ENCODE results near the gene ALDH3B2.
"Not testable (repeated sequence)": the region's sequence is repeated elsewhere in the genome, so short reads cannot be mapped to it uniquely, and the experiment has no call there.

The ALDH3B2 gene

GRCh38 chr11:67641338-67642172 lies 32.9 kb downstream of the ALDH3B2 start:
- DNase-seq = no peak

DNA sequence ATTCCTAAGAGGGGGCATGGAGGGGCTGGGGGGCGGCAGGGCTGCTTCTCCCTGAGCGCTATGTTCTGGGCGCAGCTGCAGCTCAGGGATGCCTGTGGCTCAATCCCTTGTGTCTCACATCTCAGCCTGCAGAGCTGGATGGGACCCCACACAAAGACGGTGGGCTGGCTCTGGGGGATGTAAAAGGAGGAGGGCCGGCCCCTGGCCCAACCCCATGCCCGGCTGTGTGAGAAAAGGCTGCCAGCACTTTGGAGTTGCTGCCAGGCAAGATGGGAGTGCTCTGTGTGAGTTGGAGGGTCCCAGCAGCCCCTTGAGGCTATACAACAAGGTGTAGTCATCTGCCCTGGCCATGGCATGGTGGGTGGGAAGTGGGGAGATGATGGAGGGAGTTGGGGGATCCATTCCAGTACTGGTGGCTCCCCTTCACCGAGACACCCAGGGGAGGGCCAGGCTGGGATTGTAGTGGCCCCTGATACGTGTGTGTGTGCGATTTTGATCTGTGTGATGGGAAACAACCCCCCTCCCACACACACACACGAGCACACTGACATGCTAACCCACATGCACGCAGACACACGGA lies 33.6 kb downstream of the ALDH3B2 start:
- no peak for DNase-seq

DNA sequence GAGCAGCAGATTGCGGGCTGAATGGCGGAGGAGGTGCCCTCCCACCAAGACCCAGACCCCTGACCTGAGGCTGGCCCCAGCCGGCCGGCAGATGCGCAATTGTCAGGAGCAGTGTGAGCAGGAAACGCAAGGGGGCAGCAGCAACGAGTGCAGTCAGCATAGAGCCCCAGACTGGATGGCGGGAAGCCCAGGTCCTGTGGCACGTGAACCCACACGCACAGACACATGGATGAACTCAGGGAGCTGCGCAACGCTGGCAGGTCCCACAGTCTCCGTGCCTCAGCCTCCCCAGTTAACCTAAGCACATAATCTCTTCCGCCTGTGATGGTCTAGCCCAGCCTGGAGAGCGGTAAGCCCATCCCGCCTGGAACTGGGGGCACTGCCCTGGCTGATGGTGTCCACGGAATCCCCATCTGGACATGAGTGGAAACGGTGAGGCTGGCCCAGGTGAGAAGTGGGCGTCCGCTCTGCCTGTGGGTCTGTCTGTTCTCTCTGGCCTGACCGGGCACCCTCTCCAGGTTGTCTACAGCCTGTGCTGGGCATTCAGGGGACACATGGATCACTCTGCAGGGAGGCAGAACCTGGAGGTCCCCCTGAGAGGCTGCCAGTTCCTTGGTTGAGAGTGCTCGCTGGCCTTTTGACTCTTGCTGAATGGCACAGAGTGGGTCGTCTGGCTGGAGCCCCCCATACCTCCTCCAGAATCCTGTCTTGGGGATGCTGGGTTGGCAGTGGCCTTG lies 34.2 kb downstream of the ALDH3B2 start:
- DNase-seq = peak; percentile 67

DNA sequence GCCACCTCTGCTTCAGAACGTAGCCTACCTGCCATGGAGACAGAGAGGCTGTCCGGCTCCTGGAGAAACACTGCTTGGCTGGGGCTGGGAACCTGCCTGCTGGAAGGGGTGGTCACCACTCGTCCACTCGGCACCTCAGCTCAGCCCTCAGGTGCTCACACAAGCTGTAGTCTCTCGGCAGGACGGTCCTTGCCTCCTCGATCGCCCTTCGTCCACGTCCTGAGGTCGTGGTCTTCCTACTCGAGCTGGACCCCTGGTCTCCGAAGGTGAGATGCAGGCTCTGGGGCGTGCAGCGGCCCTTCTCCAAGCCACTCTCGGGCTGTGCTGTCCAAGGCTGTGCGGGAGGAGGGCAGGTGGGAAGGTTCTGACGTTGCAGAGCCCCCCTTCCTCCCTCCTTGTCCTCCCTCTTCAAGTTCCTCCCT lies 35.0 kb downstream of the ALDH3B2 start, which contains the start of gene TBX10:
Gene TBX10 (minus strand): TSS at position 326 of the 422 bp plus-strand sequence. CDS start 291 bp downstream, at position 35.
- DNase-seq = no peak

DNA sequence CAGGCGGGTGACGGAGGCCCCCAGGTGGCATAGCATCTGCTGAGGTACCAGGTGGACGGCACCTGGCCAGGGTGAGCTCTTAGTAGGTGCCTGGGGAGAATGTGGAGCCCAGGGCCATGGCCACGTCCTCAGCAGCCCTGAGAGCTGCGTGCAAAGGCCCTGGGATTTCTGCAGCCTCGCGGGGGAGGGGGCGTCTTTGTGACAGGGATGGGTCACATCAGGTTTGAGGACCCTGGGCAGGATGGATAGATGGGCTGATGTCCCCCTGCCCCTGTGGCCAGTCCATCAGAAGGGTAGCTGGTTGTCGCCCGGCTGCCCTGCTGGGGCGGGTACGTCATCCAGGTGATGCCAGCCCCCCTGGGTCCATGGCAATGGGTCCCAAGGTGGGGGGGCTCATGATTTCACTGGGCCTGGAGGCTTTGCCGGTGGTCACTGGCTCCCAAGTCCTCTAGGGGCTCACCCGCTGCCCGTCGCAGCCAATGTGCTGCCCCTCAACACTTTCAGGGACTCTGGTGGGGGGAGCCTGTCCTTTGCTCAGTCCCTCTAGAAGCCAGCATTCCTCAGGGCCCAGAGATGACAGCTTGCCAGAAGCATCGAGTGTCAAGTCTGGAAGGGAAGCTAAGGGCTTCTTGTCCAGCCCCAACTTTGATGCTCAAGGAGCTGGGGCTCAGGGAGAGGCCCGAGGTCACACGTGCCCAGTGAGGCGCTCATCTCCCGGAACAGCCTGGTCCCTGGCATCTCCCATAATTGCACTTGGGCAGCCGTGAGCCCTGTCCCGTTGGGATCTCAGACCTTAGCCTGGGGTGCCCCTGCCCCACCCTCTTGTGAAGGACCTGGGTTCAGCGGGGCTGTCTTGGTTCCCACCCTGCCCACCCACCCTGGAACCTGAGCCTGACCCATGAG lies 35.6 kb downstream of the ALDH3B2 start:
- DNase-seq = no peak

GRCh38 chr11:67637441-67637840 lies 37.0 kb downstream of the ALDH3B2 start:
- DNase-seq = not testable (repeated sequence)

- no peak for DNase-seq
These were observed 37.5 kb downstream of the ALDH3B2 start for GRCh38 chr11:67636962-67637361.

GRCh38 chr11:67635231-67635521 lies 39.2 kb downstream of the ALDH3B2 start:
- no peak for DNase-seq

DNA sequence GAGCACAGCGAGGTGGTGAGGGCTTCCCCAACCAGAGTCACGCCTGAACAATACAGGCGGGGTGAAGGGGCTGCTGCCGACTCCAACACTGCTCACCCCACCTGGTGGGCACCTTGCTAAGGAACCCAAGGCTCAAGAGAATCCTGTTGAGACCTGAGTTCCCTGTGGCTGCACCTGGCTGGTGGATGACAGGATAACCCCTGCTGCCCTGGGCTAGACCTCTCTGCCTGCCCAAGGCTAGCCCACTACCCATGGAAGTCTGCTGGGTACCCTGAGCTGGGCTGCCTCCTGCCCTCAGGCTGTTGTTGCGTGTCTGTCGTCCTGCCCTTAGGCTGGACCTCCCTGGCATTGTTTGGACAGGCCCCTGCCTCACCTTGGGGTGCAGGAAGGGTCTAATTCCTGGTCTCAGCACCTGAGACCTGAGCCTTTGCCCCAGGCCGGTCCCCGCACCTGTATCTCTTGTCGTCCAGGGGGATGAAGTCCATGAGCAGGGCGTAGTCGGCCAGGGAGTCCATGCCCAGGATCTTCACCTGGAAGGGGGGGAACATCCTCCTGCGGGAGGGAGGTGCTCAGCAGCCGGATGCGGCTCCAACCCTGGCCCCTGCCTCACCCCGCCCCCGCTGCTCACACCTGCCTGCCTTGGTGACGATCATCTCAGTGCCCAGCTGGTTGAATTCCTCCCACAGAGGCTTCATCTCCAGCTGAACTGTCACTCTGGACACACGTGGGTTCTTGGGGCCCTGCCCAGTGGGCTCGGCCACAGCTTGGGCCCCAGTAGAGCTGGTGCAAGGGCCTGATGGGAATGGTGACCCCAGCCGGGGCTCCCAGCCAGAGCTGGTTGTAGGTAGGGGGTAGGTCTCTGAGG lies 39.8 kb downstream of the ALDH3B2 start:
- DNase-seq = no peak

- DNase-seq = no peak
These were observed 40.6 kb downstream of the ALDH3B2 start for GRCh38 chr11:67633758-67634365.

DNA sequence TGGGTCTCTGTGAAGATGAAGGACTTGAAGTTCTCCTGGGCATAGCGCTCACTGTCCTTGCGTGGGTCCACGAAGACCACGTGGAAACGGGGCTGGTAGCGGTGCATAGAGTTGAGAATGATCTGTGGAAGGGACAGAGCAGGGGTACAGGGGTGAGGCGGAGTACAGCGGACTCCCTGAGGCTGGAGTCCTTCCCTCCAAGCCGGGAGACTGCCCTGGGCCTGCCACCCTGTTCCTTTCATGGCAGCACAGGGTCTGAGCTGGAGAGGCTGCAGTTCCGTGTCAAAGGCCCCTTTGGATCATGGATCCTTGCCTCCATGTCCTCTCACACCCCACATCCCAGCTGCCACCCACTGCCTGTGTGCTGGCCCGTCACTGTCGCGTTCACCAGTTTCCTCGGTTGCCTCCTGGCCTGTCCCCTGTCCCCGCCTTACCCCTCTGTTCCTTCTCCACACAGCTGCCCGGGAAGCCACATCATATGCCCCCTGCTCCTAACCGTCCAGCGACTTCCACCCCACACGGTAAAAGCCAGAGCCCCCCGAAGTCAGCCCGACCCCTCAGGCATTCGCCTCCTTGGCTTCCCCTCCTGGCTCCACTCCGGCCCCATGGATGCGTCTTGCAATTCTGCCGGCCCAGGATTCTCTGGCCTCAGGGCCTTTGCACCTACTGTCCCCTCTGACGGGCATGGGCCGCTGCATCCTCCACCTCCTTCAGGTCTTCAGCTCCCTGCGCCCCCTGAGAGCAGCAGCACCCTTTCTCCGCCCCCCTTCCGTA lies 41.3 kb downstream of the ALDH3B2 start:
- DNase-seq = no peak

DNA sequence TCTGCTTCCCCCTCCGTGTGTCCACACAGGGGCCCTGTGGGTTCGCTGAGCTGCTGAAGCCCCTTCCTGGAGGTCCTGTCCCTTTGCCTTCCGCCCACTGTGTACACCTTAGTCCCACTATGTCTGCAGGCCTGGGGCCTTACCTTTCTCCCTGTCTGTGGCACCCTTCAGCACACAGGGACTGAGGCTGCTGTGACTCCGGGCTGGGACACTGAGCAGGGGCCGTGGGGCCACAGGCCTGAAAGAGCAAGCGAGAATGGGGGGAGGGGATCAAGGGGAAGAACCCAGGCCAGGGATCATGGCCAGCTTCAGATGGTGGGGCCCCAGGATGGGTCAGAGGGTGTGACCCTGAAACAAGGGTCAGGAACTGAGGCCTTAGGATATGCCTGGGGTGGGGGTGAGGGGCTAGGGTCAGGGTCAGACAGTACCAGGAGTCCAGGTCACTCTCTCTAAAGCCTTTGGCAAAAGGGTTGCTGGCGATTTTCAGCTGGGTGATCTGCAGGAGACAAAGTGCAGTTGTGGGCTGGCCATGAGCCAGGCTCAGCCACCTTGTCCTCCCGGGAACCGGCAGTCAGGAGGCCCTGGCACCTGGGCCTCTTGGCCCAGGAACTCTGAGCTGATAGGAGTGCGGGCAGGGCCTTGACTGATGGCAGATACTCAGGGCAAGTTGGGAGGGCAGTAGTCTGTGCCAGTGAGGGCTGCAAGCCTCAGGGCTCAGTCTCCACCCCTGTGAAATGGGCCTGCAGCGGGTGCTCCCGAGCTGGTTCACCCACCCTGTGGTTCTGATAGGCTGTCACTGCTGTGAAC lies 42.0 kb downstream of the ALDH3B2 start:
- no peak for DNase-seq

DNA sequence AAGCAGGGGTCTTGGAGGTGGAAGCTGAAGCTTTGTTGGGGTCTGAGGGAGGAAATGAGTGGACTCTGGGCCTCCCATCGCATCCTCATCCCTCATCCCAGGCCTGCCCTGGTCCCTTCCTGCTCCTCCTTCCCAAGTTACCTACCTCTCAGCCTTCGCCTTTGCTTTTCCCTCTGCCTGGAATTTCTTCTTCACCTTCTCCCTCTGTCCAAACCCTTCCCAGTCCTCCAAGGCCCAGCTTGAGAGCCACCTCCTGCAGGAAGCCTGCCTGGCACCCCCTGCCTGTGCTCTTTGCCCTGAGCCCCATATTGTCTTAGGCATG lies 42.6 kb downstream of the ALDH3B2 start:
- DNase-seq = no peak

- no peak for DNase-seq
These were observed 43.0 kb downstream of the ALDH3B2 start for GRCh38 chr11:67631411-67631810.

DNA sequence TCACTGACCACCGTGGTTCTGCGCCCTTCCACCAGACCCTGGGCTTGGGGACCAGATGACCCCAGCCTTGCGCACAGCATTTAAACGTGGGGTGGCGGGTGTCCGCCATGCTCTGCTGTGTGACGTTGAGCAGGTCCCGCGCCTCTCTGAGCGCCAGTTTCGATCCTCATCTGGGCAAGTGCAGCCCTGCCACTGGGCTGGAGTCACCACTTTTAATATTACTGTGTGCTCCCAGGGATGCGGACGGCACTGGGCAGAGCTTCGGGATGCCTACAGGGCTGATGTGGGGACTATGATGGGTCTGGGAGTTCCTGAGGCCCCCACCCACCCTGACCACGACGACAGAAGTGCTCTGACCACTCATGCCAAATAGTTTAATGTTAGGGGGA lies 43.5 kb downstream of the ALDH3B2 start:
- DNase-seq = no peak

- peak; percentile 98 for DNase-seq
These were observed 44.0 kb downstream of the ALDH3B2 start for GRCh38 chr11:67630228-67630942.

DNA sequence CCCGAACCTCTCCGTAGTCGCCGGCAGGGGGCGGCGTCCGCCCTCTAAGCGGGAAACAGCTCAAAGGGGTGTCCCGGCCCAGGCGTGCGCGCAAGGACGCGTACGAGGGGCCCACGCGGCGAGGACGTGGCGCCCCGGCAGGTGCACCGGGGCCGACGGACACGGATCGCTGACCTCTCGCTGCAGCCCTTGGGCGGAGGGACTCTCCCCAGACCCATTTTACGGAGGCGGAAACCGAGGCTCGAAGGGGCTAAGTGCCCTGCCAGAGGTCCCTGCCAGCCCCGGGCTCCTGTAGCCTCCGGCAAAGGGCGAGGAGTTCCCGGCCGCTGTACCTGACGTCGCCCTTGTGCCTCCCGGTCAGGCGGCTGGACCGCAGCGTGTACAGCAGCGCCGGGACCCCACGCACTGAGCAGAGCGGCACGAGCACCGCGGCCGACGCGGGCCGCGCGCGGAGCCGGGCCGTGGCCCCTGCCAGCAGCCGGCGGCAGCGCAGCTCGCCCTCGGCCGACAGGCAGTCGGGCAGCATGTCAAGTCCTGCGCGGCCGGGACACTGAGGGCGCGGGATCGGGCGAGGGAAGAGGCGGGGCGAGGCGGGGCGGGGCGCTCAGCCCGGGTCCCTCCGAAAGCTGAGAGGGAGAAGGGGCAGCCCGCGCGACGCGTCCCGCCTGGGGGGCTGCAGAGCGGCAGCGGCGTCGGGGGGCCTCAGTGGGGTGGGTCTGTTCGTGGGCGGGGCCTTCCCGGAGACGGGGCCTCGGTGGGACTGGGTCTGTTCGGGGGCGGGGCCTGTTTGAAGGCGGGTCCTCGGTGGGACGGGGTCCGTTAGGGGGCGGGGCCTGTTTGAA lies 44.8 kb downstream of the ALDH3B2 start, which contains the start of gene NUDT8:
Gene NUDT8 (minus strand): TSS at position 552 of the 842 bp plus-strand sequence. CDS start 26 bp downstream, at position 526.
- DNase-seq = peak; percentile 94

All from activated CD4-positive, alpha-beta T cell treated with anti-CD3 and anti-CD28 coated beads, Interleukin-10, Interleukin-2, amounts not matched to agents 100 ng/mL and 50 ng/mL, durations not matched to agents 16 hours and 8 hours (primary cell).